ENCODE data around the gene WDFY2. TPM values are rescaled to one million over a fixed set of nuclear protein-coding genes. Genes with fewer than 3 reads are reported as not detected.

Gene WDFY2
- total and polyA plus RNA-seq, 10 of the 15 experiments (the other 5 are each of a cell fraction or from before 2014, with no cell fraction given) = 2.1 to 13.0 (median 8.1) TPM

GRCh38 chr13:51645761-51646670 is 61.8 kb downstream of the WDFY2 start:
- no peaks in the 10 kb centered on the region for H4K20me1 ChIP-seq (ENCODE audit: control insufficient read depth, insufficient read depth)
- intact Hi-C loops (cut with micrococcal nuclease; ENCODE audit: unreplicated experiment) (no loop called here), in situ Hi-C loops (cut with MboI) (no loop called here)
- no peaks in the 10 kb centered on the region for H3K27me3 ChIP-seq (replicated peaks in 1 of 2; ENCODE audit: control insufficient read depth in 2 of 2, insufficient read depth in 2 of 2, low read length in 1 of 2)
- H3K36me3 ChIP-seq (ENCODE audit: control insufficient read depth in 2 of 2, insufficient read depth in 2 of 2, low read length in 1 of 2) = no peaks in the 10 kb centered on the region
- ChIA-PET POLR2A (interaction anchor here (1.0 to 1.3 kb wide), 2 partner anchors 31 to 33 kb away, joined by 3 to 4 read pairs; no protein-coding TSS in a partner anchor), SMC1A (ENCODE audit: uncharacterized antibody, unreplicated experiment) (interaction anchor here (0.5 to 2.7 kb wide), 17 partner anchors 11 to 152 kb away, joined by 3 to 14 read pairs (median 3); no protein-coding TSS in a partner anchor), CTCF (interaction anchor here (0.7 to 1.8 kb wide), 5 partner anchors 10 to 186 kb away, joined by 3 to 7 read pairs (median 4); no protein-coding TSS in a partner anchor), RAD21 (ENCODE audit: unreplicated experiment) (interaction anchor here (0.5 to 2.2 kb wide), 5 partner anchors 60 to 193 kb away, joined by 3 to 9 read pairs (median 4); partner anchors contain the start of gene INTS6)
- H3K79me2 ChIP-seq (ENCODE audit: control insufficient read depth, insufficient read depth, low read length) = no peaks in the 10 kb centered on the region; the same call in 1 of the 2 replicates
- WGBS (ENCODE audit: insufficient coverage, insufficient replicate concordance, low lambda C conversion rate, missing lambda C conversion rate) = 93% methylated on average over 10 of the region's 10 CpGs
- no peak overlapping the region for H3K27ac ChIP-seq (ENCODE audit: control insufficient read depth, insufficient read depth)
- peaks cover 12% of the 10 kb centered on the region for H3K4me1 ChIP-seq (ENCODE audit: control insufficient read depth, insufficient read depth, low read length)
- H3K9ac ChIP-seq (ENCODE audit: control insufficient read depth, insufficient read depth, low read length) = no peak overlapping the region
- TF ChIP-seq MTA2 (IDR thresholded peaks at IDR 0.05; ENCODE audit: low read depth) (no peak), RUNX3 (IDR thresholded peaks at IDR 0.05; ENCODE audit: low read length) (no peak), YY1 (IDR thresholded peaks at IDR 0.05; ENCODE audit: low read depth, low read length) (no peak), HDAC2 (IDR thresholded peaks at IDR 0.05) (no peak), ZSCAN29 (IDR thresholded peaks at IDR 0.05) (no peak), ESRRA (IDR thresholded peaks at IDR 0.05; ENCODE audit: low read length) (no peak), E2F8 (IDR thresholded peaks at IDR 0.05; ENCODE audit: low read depth, partially characterized antibody) (no peak)
- DNase-seq (ENCODE audit: low read depth, low spot score) (no peak), FAIRE-seq (no peak), ATAC-seq (no peak)
- no peak overlapping the region for H3K4me2 ChIP-seq (ENCODE audit: control insufficient read depth, insufficient read depth)
- no peak overlapping the region for H3K4me3 ChIP-seq
- no peak overlapping the region for H2AFZ ChIP-seq (ENCODE audit: control insufficient read depth, low read depth, low read length)
- no TSS peak for BruUV-seq (replicated peaks)
- no peaks in the 10 kb centered on the region for H3K9me3 ChIP-seq (replicated peaks; ENCODE audit: control insufficient read depth, insufficient read depth, low read length)

Measured in GM12878 (cell line).